NCI-H146 treated with DMSO at 0.1 percent for 48 hours (cell line): ENCODE data around the gene ABCC5.

Experiments
- DNase-seq: peaks from one replicate; lab custom pipeline; 2025; ENCODE audit not compliant: unreplicated experiment; lab: John Stamatoyannopoulos, UW

ABCC5 gene

GRCh38 chr3:183981990-183982644, 35.6 kb downstream of the ABCC5 start:
- no peak for DNase-seq

- no peak for DNase-seq
Measured at GRCh38 chr3:183980403-183980802, 37.3 kb downstream of the ABCC5 start.

GRCh38 chr3:183975981-183976662, 41.6 kb downstream of the ABCC5 start:
- DNase-seq = no peak

GRCh38 chr3:183968666-183969245, 48.9 kb downstream of the ABCC5 start:
- no peak for DNase-seq

- DNase-seq = no peak
Measured at GRCh38 chr3:183967693-183968092, 50.0 kb downstream of the ABCC5 start.

GRCh38 chr3:183966361-183966791, 51.3 kb downstream of the ABCC5 start:
- DNase-seq = no peak

- no peak for DNase-seq
Measured at GRCh38 chr3:183962807-183963206, 54.9 kb downstream of the ABCC5 start.

- DNase-seq = no peak
Measured at GRCh38 chr3:183959214-183959613, 58.5 kb downstream of the ABCC5 start.

GRCh38 chr3:183958775-183959174, 58.9 kb downstream of the ABCC5 start:
- no peak for DNase-seq

- no peak for DNase-seq
Measured at GRCh38 chr3:183958226-183958625, 59.5 kb downstream of the ABCC5 start.

- DNase-seq = no peak
Measured at GRCh38 chr3:183954875-183955274, 62.8 kb downstream of the ABCC5 start.

GRCh38 chr3:183953471-183954070, 64.1 kb downstream of the ABCC5 start:
- DNase-seq = no peak

GRCh38 chr3:183951459-183951858, 66.2 kb downstream of the ABCC5 start:
- no peak for DNase-seq

GRCh38 chr3:183949690-183950089, 68.0 kb downstream of the ABCC5 start:
- no peak for DNase-seq

GRCh38 chr3:183946037-183946436, 71.6 kb downstream of the ABCC5 start:
- DNase-seq = no peak

- no peak for DNase-seq
Measured at GRCh38 chr3:183944775-183945174, 72.9 kb downstream of the ABCC5 start.

GRCh38 chr3:183943739-183944138, 73.9 kb downstream of the ABCC5 start:
- DNase-seq = no peak

- no peak for DNase-seq
Measured at GRCh38 chr3:183941216-183941615, 76.5 kb downstream of the ABCC5 start.

- no peak for DNase-seq
Measured at GRCh38 chr3:183937601-183938286, 79.9 kb downstream of the ABCC5 start.

GRCh38 chr3:183933160-183933559, 84.5 kb downstream of the ABCC5 start:
- no peak for DNase-seq

GRCh38 chr3:183931881-183932280, 85.8 kb downstream of the ABCC5 start:
- DNase-seq = no peak
